ENCODE data around the gene FMC1.
A peak's percentile ranks its signal among the peaks of the same experiment; 100 is the strongest.

FMC1 gene

GRCh38 chr7:139362302-139362701 is 21.2 kb downstream of the FMC1 start:
- Histone ChIP-seq H3K9ac (ENCODE audit: low read length) (no peak overlapping the region), H3K18ac (ENCODE audit: low read length) (no peak overlapping the region), H3K36me3 (ENCODE audit: control insufficient read depth, insufficient read depth, low read length) (no peaks in the 10 kb centered on the region), H3K56ac (ENCODE audit: low read length) (no peak overlapping the region), H2BK15ac (replicated peaks; ENCODE audit: low read depth) (no peak overlapping the region), H3K4me1 (ENCODE audit: control insufficient read depth, low read depth, low read length) (peaks cover 6% of the 10 kb centered on the region), H2BK120ac (ENCODE audit: low read depth, low read length) (no peak overlapping the region), H3K23ac (ENCODE audit: low read length) (no peak overlapping the region), H3K27me3 (ENCODE audit: insufficient read depth, low read length, poor library complexity) (no peaks in the 10 kb centered on the region), H3K4ac (ENCODE audit: low read depth, low read length) (no peak overlapping the region), H4K5ac (ENCODE audit: low read length) (no peak overlapping the region), H2AK5ac (ENCODE audit: low read length) (no peak overlapping the region), H3K4me2 (ENCODE audit: low read length) (no peak overlapping the region), H3K79me1 (ENCODE audit: low read length) (peaks cover 3% of the 10 kb centered on the region), H4K8ac (ENCODE audit: low read depth, low read length) (no peak overlapping the region), H2BK5ac (ENCODE audit: low read length) (no peak overlapping the region), H3K79me2 (ENCODE audit: control insufficient read depth, insufficient read depth, low read length) (peaks cover 41% of the 10 kb centered on the region), H3K4me3 (ENCODE audit: low read length) (no peak overlapping the region), H3K27ac (ENCODE audit: low read depth, low read length) (no peak overlapping the region)
- no CpG with 5 or more reads among the region's 3 CpGs for WGBS (ENCODE audit: extremely low coverage, insufficient coverage, low lambda C conversion rate)
- DNase-seq = peak; percentile 57

- Histone ChIP-seq H3K27me3 (ENCODE audit: insufficient read depth, low read length, poor library complexity) (no peaks in the 10 kb centered on the region), H3K9ac (ENCODE audit: low read length) (peak overlapping the region; percentile 1), H2AK5ac (ENCODE audit: low read length) (no peak overlapping the region), H3K23ac (ENCODE audit: low read length) (no peak overlapping the region), H2BK5ac (ENCODE audit: low read length) (no peak overlapping the region), H3K4me2 (ENCODE audit: low read length) (no peak overlapping the region), H3K4me3 (ENCODE audit: low read length) (no peak overlapping the region), H4K5ac (ENCODE audit: low read length) (no peak overlapping the region), H3K4me1 (ENCODE audit: control insufficient read depth, low read depth, low read length) (peaks cover 6% of the 10 kb centered on the region), H3K79me1 (ENCODE audit: low read length) (peaks cover 6% of the 10 kb centered on the region), H3K56ac (ENCODE audit: low read length) (no peak overlapping the region), H3K36me3 (ENCODE audit: control insufficient read depth, insufficient read depth, low read length) (no peaks in the 10 kb centered on the region), H2BK120ac (ENCODE audit: low read depth, low read length) (no peak overlapping the region), H4K8ac (ENCODE audit: low read depth, low read length) (no peak overlapping the region), H2BK15ac (replicated peaks; ENCODE audit: low read depth) (no peak overlapping the region), H3K18ac (ENCODE audit: low read length) (no peak overlapping the region), H3K27ac (ENCODE audit: low read depth, low read length) (no peak overlapping the region), H3K4ac (ENCODE audit: low read depth, low read length) (no peak overlapping the region), H3K79me2 (ENCODE audit: control insufficient read depth, insufficient read depth, low read length) (peaks cover 46% of the 10 kb centered on the region)
- no CpG with 5 or more reads among the region's 6 CpGs for whole genome bisulfite sequencing (ENCODE audit: extremely low coverage, insufficient coverage, low lambda C conversion rate)
- DNase-seq = no peak
Observed at GRCh38 chr7:139362981-139363380, 21.8 kb downstream of the FMC1 start.

- H2AK5ac ChIP-seq (ENCODE audit: low read length) = no peak overlapping the region
- H3K4me3 ChIP-seq (ENCODE audit: low read length) = no peak overlapping the region
- H3K23ac ChIP-seq (ENCODE audit: low read length) = no peak overlapping the region
- no peak overlapping the region for H4K5ac ChIP-seq (ENCODE audit: low read length)
- H3K79me2 ChIP-seq (ENCODE audit: control insufficient read depth, insufficient read depth, low read length) = peaks cover 62% of the 10 kb centered on the region
- no peak overlapping the region for H2BK15ac ChIP-seq (replicated peaks; ENCODE audit: low read depth)
- no peak overlapping the region for H3K4ac ChIP-seq (ENCODE audit: low read depth, low read length)
- H3K9ac ChIP-seq (ENCODE audit: low read length) = no peak overlapping the region
- H2BK5ac ChIP-seq (ENCODE audit: low read length) = no peak overlapping the region
- no peak overlapping the region for H4K8ac ChIP-seq (ENCODE audit: low read depth, low read length)
- peaks cover 6% of the 10 kb centered on the region for H3K4me1 ChIP-seq (ENCODE audit: control insufficient read depth, low read depth, low read length)
- H2BK120ac ChIP-seq (ENCODE audit: low read depth, low read length) = no peak overlapping the region
- DNase-seq = no peak
- H3K27me3 ChIP-seq (ENCODE audit: insufficient read depth, low read length, poor library complexity) = no peaks in the 10 kb centered on the region
- H3K4me2 ChIP-seq (ENCODE audit: low read length) = no peak overlapping the region
- no peak overlapping the region for H3K56ac ChIP-seq (ENCODE audit: low read length)
- no peak overlapping the region for H3K27ac ChIP-seq (ENCODE audit: low read depth, low read length)
- H3K79me1 ChIP-seq (ENCODE audit: low read length) = peaks cover 6% of the 10 kb centered on the region
- 100% methylated on average over 1 of the region's 2 CpGs for WGBS (ENCODE audit: extremely low coverage, insufficient coverage, low lambda C conversion rate)
- H3K18ac ChIP-seq (ENCODE audit: low read length) = no peak overlapping the region
- H3K36me3 ChIP-seq (ENCODE audit: control insufficient read depth, insufficient read depth, low read length) = no peaks in the 10 kb centered on the region
Observed at GRCh38 chr7:139365336-139365735, 24.2 kb downstream of the FMC1 start.

GRCh38 chr7:139366400-139366799 is 25.3 kb downstream of the FMC1 start:
- no peak for DNase-seq
- no CpG with 5 or more reads among the region's 6 CpGs for WGBS (ENCODE audit: extremely low coverage, insufficient coverage, low lambda C conversion rate)
- H3K36me3 ChIP-seq (ENCODE audit: control insufficient read depth, insufficient read depth, low read length) = no peaks in the 10 kb centered on the region

GRCh38 chr7:139367438-139368155 is 26.5 kb downstream of the FMC1 start:
- no peak overlapping the region for H3K4ac ChIP-seq (ENCODE audit: low read depth, low read length)
- no peak overlapping the region for H3K4me2 ChIP-seq (ENCODE audit: low read length)
- no peak overlapping the region for H4K5ac ChIP-seq (ENCODE audit: low read length)
- H3K36me3 ChIP-seq (ENCODE audit: control insufficient read depth, insufficient read depth, low read length) = no peaks in the 10 kb centered on the region
- WGBS (ENCODE audit: extremely low coverage, insufficient coverage, low lambda C conversion rate) = no CpG with 5 or more reads among the region's 6 CpGs
- H3K56ac ChIP-seq (ENCODE audit: low read length) = no peak overlapping the region
- H3K4me3 ChIP-seq (ENCODE audit: low read length) = no peak overlapping the region
- DNase-seq = no peak
- H3K79me1 ChIP-seq (ENCODE audit: low read length) = peaks cover 8% of the 10 kb centered on the region
- H3K23ac ChIP-seq (ENCODE audit: low read length) = no peak overlapping the region
- no peak overlapping the region for H3K18ac ChIP-seq (ENCODE audit: low read length)
- H3K27me3 ChIP-seq (ENCODE audit: insufficient read depth, low read length, poor library complexity) = no peaks in the 10 kb centered on the region
- peaks cover 6% of the 10 kb centered on the region for H3K4me1 ChIP-seq (ENCODE audit: control insufficient read depth, low read depth, low read length)
- no peak overlapping the region for H3K9ac ChIP-seq (ENCODE audit: low read length)
- no peak overlapping the region for H2BK120ac ChIP-seq (ENCODE audit: low read depth, low read length)
- H2BK15ac ChIP-seq (replicated peaks; ENCODE audit: low read depth) = no peak overlapping the region
- peaks cover 60% of the 10 kb centered on the region for H3K79me2 ChIP-seq (ENCODE audit: control insufficient read depth, insufficient read depth, low read length)
- H3K27ac ChIP-seq (ENCODE audit: low read depth, low read length) = no peak overlapping the region
- no peak overlapping the region for H2BK5ac ChIP-seq (ENCODE audit: low read length)
- H2AK5ac ChIP-seq (ENCODE audit: low read length) = no peak overlapping the region
- no peak overlapping the region for H4K8ac ChIP-seq (ENCODE audit: low read depth, low read length)

More at GRCh38 chr7:139366400-139366799, 25.3 kb downstream of the FMC1 start:
- Histone ChIP-seq H2AK5ac (ENCODE audit: low read length) (no peak overlapping the region), H3K4me1 (ENCODE audit: control insufficient read depth, low read depth, low read length) (peaks cover 10% of the 10 kb centered on the region), H3K4ac (ENCODE audit: low read depth, low read length) (no peak overlapping the region), H2BK120ac (ENCODE audit: low read depth, low read length) (no peak overlapping the region), H3K9ac (ENCODE audit: low read length) (no peak overlapping the region), H3K27me3 (ENCODE audit: insufficient read depth, low read length, poor library complexity) (no peaks in the 10 kb centered on the region), H4K8ac (ENCODE audit: low read depth, low read length) (no peak overlapping the region), H3K79me1 (ENCODE audit: low read length) (peaks cover 8% of the 10 kb centered on the region), H3K18ac (ENCODE audit: low read length) (no peak overlapping the region), H3K79me2 (ENCODE audit: control insufficient read depth, insufficient read depth, low read length) (peaks cover 67% of the 10 kb centered on the region), H2BK5ac (ENCODE audit: low read length) (no peak overlapping the region), H3K4me2 (ENCODE audit: low read length) (no peak overlapping the region), H2BK15ac (replicated peaks; ENCODE audit: low read depth) (no peak overlapping the region), H4K5ac (ENCODE audit: low read length) (no peak overlapping the region), H3K56ac (ENCODE audit: low read length) (no peak overlapping the region), H3K27ac (ENCODE audit: low read depth, low read length) (no peak overlapping the region), H3K4me3 (ENCODE audit: low read length) (no peak overlapping the region), H3K23ac (ENCODE audit: low read length) (no peak overlapping the region)

All from mesendoderm (in vitro differentiated cells).